ENCODE data around the gene GRIP2. TPM values are rescaled to one million over a fixed set of nuclear protein-coding genes. Genes with fewer than 3 reads are reported as not detected.

GRIP2 gene
- total and polyA plus RNA-seq, 2 donors (not counting 3 experiments of a cell fraction or from before 2014, with no cell fraction given), result not detected

GRCh38 chr3:14448756-14449727, 91.1 kb downstream of the GRIP2 start:
- Histone ChIP-seq H3K4me2 (ENCODE audit: insufficient read depth, low read length) (no peak overlapping the region), H3K9me1 (replicated peaks; ENCODE audit: control insufficient read depth, extremely low read depth, insufficient read depth, low read length) (no peaks in the 10 kb centered on the region), H3K36me3 (ENCODE audit: control insufficient read depth in 2 of 2, extremely low read depth in 1 of 2, insufficient read depth in 2 of 2, low read length in 2 of 2) (peaks cover 13 to 18% of the 10 kb centered on the region in 2 experiments), H3K9me3 (replicated peaks; ENCODE audit: control insufficient read depth, insufficient read depth, low read length) (no peaks in the 10 kb centered on the region), H3K4me1 (ENCODE audit: control insufficient read depth, extremely low read depth, insufficient read depth, low read length) (peaks cover 24% of the 10 kb centered on the region), H3K27ac (ENCODE audit: insufficient read depth, low read depth, low read length) (no peak overlapping the region), H2AFZ (ENCODE audit: low read depth, low read length) (no peak overlapping the region), H3K79me2 (ENCODE audit: control insufficient read depth, insufficient read depth, low read length) (no peaks in the 10 kb centered on the region), H4K20me1 (replicated peaks; ENCODE audit: control insufficient read depth, extremely low read depth, insufficient read depth, low read length) (no peaks in the 10 kb centered on the region), H3K9ac (replicated peaks; ENCODE audit: extremely low read depth, insufficient read depth, low read length) (no peak overlapping the region), H3K4me3 (replicated peaks in 1 of 3; ENCODE audit: insufficient read depth in 1 of 3, low read depth in 1 of 3, low read length in 3 of 3) (no peak overlapping the region), H3K27me3 (ENCODE audit: control insufficient read depth in 2 of 2, insufficient read depth in 2 of 2, low read length in 2 of 2) (no peaks in the 10 kb centered on the region)
- no TSS peak for BruUV-seq (replicated peaks)
- no peak for FAIRE-seq
- POLR2A ChIA-PET, result no interaction called here
- CTCF ChIA-PET, result no interaction called here
- dilution Hi-C loops (cut with MboI; ENCODE audit: extremely low pct_ligation_motif_present, low sequenced_read_pairs), result no loop called here
- TF ChIP-seq, protein P1, sequence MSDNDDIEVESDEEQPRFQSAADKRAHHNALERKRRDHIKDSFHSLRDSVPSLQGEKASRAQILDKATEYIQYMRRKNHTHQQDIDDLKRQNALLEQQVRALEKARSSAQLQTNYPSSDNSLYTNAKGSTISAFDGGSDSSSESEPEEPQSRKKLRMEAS (IDR thresholded peaks at IDR 0.05; ENCODE audit: insufficient read depth, insufficient read length), result no peak
- no peak for TF ChIP-seq MYC (IDR thresholded peaks at IDR 0.05; ENCODE audit: low read depth, low read length)
- no peak for TF ChIP-seq GATA2 (IDR thresholded peaks at IDR 0.05; ENCODE audit: insufficient read depth, insufficient read length, low read depth, low read length)
- TF ChIP-seq POLR2A (IDR thresholded peaks at IDR 0.05; ENCODE audit: low read depth, low read length), result no peak
- no peak for TF ChIP-seq FOS (IDR thresholded peaks at IDR 0.05; ENCODE audit: borderline replicate concordance, insufficient read depth, low read length)
- TF ChIP-seq, protein P2, sequence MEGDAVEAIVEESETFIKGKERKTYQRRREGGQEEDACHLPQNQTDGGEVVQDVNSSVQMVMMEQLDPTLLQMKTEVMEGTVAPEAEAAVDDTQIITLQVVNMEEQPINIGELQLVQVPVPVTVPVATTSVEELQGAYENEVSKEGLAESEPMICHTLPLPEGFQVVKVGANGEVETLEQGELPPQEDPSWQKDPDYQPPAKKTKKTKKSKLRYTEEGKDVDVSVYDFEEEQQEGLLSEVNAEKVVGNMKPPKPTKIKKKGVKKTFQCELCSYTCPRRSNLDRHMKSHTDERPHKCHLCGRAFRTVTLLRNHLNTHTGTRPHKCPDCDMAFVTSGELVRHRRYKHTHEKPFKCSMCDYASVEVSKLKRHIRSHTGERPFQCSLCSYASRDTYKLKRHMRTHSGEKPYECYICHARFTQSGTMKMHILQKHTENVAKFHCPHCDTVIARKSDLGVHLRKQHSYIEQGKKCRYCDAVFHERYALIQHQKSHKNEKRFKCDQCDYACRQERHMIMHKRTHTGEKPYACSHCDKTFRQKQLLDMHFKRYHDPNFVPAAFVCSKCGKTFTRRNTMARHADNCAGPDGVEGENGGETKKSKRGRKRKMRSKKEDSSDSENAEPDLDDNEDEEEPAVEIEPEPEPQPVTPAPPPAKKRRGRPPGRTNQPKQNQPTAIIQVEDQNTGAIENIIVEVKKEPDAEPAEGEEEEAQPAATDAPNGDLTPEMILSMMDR (IDR thresholded peaks at IDR 0.05; ENCODE audit: extremely low read depth in 1 of 2, insufficient read depth in 1 of 2, low read depth in 1 of 2, low read length in 2 of 2), result no peak
- TF ChIP-seq POLR2AphosphoS5 (IDR thresholded peaks at IDR 0.05; ENCODE audit: insufficient read depth, low read depth, low read length), result no peak
- no peak for TF ChIP-seq EZH2 (IDR thresholded peaks at IDR 0.05; ENCODE audit: borderline replicate concordance, low read depth, low read length, severe bottlenecking)
- TF ChIP-seq JUN (IDR thresholded peaks at IDR 0.05; ENCODE audit: borderline replicate concordance, insufficient read depth, insufficient read length, low read depth), result no peak
- no peak for DNase-seq (ENCODE audit: low read depth, low spot score)
- intact Hi-C loops (cut with micrococcal nuclease), result no loop called here

All from endothelial cell of umbilical vein (primary cell).